HG02970 (cell line): ENCODE results near the gene SIAE.

Experiments
- ATAC-seq: cut with Tn5 transposase; IDR thresholded peaks from one replicate; pipeline ENCODE4 v1.9.1; 2021; ENCODE audit warnings: mild to moderate bottlenecking, moderate library complexity, moderate number of reproducible peaks; ENCODE audit not compliant: unreplicated experiment, low FRiP score

Gene SIAE

DNA sequence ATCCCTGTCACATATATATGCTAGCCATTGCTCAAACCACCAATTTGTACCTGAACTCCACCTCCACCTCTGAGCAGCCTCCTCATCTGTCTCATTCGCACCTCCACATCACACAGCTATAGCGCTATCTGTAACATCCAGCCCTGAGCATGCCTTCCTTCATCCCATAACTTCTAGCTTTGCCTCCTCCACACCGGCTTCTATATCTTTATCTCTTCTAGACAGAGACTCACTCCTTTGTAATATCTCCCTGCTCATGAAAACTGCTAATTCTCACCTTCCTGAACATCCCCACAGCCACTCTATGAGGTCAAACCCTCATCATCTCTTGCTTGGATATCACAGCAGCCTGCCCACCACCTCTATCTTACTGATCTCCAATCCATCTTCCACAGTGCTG is 5.9 kb downstream of the SIAE start:
- no peak for ATAC-seq

DNA sequence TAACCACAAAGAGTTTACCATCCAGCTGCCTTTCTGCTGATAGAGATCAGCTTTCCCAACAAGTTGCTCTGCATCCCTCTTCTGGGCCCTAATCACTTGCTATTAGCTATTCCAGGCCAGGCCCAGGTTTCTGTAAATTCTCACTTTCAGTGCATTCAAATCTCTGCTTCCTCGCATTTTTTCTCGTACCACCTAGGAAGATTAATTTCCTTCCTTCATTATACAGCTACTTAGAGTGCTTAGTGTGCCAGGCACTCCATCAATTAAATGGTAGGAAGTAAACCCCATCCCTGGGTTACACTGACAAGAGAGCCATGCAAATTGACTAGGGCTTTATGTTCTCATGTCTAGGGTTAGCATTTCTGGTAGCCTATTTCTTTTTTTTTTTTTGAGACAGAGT is 9.7 kb downstream of the SIAE start:
- no peak for ATAC-seq

DNA sequence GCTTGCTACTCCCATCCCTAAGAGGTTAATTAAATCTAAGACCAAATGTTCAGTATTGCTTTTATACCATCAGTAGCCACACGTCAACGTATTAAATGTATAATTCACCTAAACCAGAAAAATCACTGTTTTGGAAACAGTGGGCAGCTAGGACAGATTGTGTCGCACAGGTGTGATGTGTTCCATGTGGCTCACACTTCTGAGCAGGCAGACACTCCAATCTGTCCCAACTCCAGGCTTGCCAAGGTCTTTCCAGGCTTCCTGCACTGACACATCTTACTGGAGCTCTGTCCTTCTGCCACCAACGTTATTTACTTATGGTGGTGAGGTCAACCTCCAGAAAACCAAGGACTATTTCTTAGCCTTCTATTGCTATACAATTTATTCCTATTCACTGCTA is 11.4 kb downstream of the SIAE start:
- no peak for ATAC-seq

DNA sequence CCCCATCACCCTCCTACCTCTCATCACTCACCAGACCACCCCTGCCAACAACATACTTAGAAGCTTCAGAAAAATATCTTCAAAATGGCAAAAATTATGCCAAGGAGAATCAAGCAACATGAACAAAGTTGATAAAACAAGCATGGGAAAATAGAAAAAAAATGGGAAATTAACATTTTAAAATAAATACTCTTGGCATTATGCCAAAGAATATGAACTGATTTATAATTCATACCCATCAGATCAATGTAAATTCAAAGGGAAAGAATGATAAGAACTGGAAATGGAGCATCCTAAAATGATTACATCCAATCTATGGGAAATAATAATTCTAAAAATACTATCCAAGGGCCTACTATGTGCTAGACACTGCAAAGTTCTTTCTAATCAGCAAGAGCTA is 12.0 kb downstream of the SIAE start:
- ATAC-seq = no peak

GRCh38 chr11:124658986-124659385 is 14.6 kb downstream of the SIAE start:
- ATAC-seq = no peak

DNA sequence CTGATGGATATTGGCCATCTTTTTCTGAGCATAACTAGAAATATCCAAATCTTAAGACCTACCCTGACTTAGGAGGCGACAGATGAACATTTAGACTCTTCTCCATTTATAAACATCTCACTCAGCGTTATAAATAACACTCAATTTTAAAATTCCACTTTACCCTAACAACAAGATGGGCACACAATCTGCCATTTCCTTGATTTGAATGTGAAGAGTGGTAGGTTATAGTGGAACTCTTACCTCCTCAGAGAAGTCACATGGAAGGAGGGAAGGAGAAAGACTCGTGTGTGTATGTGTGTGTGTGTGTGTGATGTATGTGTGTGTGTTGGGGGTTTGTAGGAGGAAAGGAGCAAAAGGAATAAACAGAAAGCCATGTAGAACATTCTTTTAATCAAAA is 15.0 kb downstream of the SIAE start:
- no peak for ATAC-seq

DNA sequence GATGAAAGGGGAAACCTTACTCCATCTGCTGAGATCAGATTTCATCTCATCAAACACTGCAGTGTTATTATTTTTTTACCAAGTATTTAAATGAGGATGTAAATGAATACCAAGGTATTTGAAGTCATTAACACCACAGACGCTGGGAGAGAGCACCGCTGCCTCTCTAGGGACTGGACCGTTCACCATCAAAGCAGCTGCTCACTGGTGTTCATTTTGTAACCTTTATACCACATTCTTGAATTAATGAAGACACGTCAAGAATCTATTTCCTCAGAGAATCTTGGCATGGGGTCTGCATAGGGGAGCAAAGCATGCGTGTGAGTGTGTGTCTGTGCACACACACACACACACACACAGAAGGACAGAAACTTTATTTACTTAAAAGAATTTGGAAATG is 15.6 kb downstream of the SIAE start:
- no peak for ATAC-seq

DNA sequence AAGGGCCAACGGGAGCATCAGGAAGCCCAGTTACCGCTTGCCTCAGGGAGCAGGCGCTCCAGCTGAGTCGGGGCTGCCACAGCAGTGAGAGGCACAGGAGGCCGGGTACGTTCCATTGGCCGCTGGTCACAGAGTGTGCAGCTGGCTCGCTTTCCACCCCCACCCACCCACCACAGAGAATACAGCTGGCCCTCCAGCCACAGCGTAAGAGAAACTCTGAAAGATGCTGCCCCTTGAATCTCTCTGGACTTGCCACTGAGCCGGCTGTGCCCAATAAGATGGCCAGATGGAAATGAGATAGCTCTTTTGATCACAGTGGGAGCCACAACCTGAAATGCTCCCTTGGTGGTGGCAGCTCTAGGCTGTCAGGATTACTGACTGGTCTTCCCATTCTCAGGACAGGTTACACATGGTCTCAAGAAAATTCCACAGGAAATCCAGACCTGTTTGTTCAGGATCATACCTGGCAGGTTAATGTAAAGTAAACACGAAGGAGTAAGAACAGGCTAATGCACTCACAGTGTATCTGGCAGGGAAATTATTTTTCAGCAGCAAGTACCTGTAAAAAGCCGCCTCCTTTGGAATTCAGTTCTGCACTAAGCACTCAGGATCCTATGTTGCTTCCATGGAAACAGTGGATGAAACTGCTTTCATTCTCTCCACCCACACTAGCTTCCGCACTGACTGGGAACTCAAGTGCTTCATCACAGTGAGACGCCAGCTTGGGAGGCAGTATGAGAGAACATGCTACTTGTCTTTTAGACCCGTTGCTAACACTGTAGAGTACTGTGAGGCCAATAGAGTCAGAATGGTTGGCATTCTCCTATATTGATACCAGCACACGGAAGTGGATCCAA is 16.5 kb downstream of the SIAE start:
- no peak for ATAC-seq

DNA sequence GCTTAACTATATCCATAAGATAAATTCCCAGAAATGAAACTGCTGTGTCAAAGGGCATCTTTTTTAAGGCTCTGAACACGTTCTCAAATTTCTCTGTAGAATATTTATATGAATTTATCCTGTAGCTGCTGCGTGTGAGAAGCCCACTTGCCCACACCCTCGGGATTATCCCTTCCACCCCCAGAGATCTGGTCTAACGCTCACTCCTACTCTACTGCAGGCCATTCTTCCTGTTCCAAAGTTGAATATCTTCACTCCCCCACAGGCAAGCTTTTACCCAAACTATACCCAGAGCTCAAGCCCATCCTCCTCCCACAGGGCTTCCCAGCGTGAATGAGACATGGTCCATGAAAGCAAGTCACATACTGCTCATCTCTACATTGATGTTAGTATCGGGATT is 24.9 kb downstream of the SIAE start:
- no peak for ATAC-seq

GRCh38 chr11:124646148-124646547 is 27.4 kb downstream of the SIAE start:
- ATAC-seq = no peak

GRCh38 chr11:124644426-124645280 is 28.9 kb downstream of the SIAE start:
- ATAC-seq = no peak

- no peak for ATAC-seq
Measured at GRCh38 chr11:124643605-124644425, 29.7 kb downstream of the SIAE start.

- no peak for ATAC-seq
Measured at GRCh38 chr11:124643042-124643604, 30.4 kb downstream of the SIAE start.

DNA sequence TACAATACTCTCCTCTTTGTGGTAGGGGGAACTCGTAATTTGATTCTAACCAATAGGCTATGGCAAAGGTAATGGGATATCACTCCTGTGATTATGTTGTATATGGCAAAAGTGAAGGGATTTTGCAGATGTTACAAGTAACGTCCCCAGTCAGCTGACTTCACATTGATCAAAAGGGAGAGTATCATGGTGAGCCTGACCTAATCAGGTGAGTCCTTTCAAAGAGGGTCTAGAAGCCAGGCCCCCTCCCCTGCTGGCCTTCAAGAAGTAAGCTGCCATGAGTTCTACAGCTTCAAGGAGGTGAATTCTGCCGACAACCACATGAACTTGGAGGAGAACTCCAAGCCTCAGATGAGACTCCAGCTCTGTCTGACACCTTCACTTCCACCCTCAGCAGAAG is 30.9 kb downstream of the SIAE start:
- no peak for ATAC-seq

DNA sequence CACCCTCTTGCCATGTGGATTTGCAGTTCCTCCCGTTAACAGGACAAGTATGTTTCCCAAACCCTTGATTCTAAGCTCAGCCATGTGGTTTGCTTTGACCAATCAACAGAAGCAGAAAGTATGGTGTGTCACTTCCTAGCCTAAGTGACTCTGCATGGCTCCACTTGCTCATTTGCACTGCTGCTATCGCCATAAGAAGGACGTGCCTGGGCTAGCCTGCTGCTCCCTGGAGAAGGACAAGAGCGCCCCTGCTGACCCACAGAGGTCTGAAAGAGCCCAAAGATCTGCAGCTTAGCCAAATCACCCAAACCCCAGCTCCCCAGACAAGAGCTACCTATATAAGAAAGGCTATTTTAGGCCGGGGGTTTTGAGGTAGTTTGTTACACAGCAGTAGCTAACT is 32.9 kb downstream of the SIAE start:
- no peak for ATAC-seq

DNA sequence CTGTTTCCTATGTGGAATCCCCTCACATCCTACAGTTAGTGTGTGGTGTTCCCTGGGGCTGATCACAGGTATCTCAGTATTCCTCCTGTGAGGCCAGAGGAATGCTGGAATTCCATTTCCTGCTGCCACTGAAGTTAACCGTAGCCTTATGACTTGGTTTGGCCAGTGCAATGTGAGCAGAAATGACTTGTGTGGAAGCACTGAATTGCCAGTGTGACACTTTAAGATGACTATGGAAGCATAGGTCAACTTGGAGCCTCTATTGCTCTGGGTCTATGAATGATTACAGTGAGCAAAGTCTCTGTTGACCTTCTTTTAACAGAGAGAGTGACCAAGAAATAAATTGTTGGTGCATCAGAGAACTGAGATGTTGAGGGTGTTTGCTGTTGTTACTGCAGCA is 34.4 kb downstream of the SIAE start:
- no peak for ATAC-seq

GRCh38 chr11:124638500-124638899 is 35.0 kb downstream of the SIAE start:
- ATAC-seq = no peak

- ATAC-seq = no peak
Measured at GRCh38 chr11:124635932-124636331, 37.6 kb downstream of the SIAE start.

- ATAC-seq = no peak
Measured at GRCh38 chr11:124633355-124633754, 40.2 kb downstream of the SIAE start.

- no peak for ATAC-seq
Measured at GRCh38 chr11:124629961-124630360, 43.6 kb downstream of the SIAE start.

DNA sequence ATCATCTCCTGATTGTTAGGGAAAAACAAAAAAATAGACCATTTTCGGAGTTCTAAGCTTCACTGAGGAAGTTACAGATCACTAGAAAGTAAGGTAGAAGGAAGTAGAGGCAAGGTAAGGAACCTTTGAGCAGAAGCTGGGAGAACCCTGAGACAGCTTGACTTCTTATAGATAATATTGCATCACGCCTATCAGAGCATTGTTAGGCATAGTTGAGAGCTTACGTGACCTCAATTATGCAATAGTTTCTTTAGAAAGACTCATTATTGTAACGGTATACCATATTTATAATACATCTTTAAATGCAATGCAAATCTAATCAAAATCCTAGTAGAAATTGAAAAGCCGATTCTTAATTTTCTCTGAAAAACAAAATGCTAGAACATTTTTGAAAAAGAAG is 46.0 kb downstream of the SIAE start:
- no peak for ATAC-seq
